DOHH2 (cell line): ENCODE data around the gene HOXA6.
A peak's percentile ranks its signal among the peaks of the same experiment; 100 is the strongest.

Experiments
- CTCF ChIP-seq: fragments of 200-600 bp; sonication (generic); IDR thresholded peaks from one replicate; pipeline ENCODE4 v1.5.1; 2014; ENCODE audit warnings: antibody characterized with exemption, mild to moderate bottlenecking, low read depth, low read length; ENCODE audit not compliant: poor library complexity, severe bottlenecking
- EZH2phosphoT487 ChIP-seq: fragments of 200-600 bp; sonication (generic); IDR thresholded peaks from 2 replicates; pipeline ENCODE4 v1.6.1; 2017; ENCODE audit warnings: borderline replicate concordance, mild to moderate bottlenecking, antibody characterized with exemption, low read length, moderate library complexity, mixed read lengths

- TF ChIP-seq CTCF = no peak
- 0 out of 2 replicates have a peak, but pooled peaks have one; percentile 46 for TF ChIP-seq EZH2phosphoT487
These were observed 619 bp upstream of the HOXA6 start for GRCh38 chr7:27148031-27148755.
